A673 (cell line): ENCODE data around the gene ENGASE. TPM values are rescaled to one million over a fixed set of nuclear protein-coding genes. Genes with fewer than 3 reads are reported as not detected.

Experiments used
- BruUV-seq: library from RNA; stranded (reverse); fragments of 400-500 nt; replicated peaks from 2 replicates; lab custom pipeline; 2021; lab: Mats Ljungman, UMichigan
- CTCF ChIA-PET: fragments of 300-600 bp; sonication (Branson Sonifier 250); formaldehyde crosslinking; loops from one replicate; lab custom pipeline; 2022; ENCODE audit warnings: antibody characterized with exemption; lab: Charles Lee
- POLR2A ChIA-PET: fragments of 300-600 bp; sonication (Branson Sonifier 250); formaldehyde crosslinking; loops from one replicate; lab custom pipeline; 2022; ENCODE audit warnings: antibody characterized with exemption; ENCODE audit not compliant: low non-redundant PET; lab: Charles Lee
- DNase-seq: peaks from one replicate; pipeline ENCODE4 v3.0.0-alpha.2; 2015; ENCODE audit warnings: low spot score
- H3K27ac ChIP-seq: fragments of 200-600 bp; sonication (generic); 2 replicates; pipeline ENCODE4 v1.5.1; 2016; ENCODE audit warnings: mixed run types, low read depth, mild to moderate bottlenecking, mixed read lengths, antibody characterized with exemption, low read length; ENCODE audit not compliant: poor library complexity, severe bottlenecking
- H3K27me3 ChIP-seq: fragments of 200-600 bp; sonication (generic); replicated peaks from 2 replicates; pipeline ENCODE4 v1.6.1; 2017; ENCODE audit warnings: mixed run types, low read depth, mild to moderate bottlenecking, mixed read lengths, antibody characterized with exemption, low read length; ENCODE audit not compliant: insufficient read depth, poor library complexity
- H3K36me3 ChIP-seq: fragments of 200-600 bp; sonication (generic); 2 replicates; pipeline ENCODE4 v1.6.1; 2016; ENCODE audit warnings: mixed run types, mild to moderate bottlenecking, mixed read lengths, antibody characterized with exemption, low read length; ENCODE audit not compliant: insufficient read depth, poor library complexity, severe bottlenecking
- H3K4me1 ChIP-seq: fragments of 200-600 bp; sonication (generic); 2 replicates; pipeline ENCODE4 v1.6.1; 2017; ENCODE audit warnings: mixed run types, mild to moderate bottlenecking, mixed read lengths, antibody characterized with exemption, low read length; ENCODE audit not compliant: insufficient read depth, poor library complexity, severe bottlenecking
- H3K4me3 ChIP-seq: fragments of 200-600 bp; sonication (generic); 2 replicates; pipeline ENCODE4 v1.5.1; 2016; ENCODE audit warnings: low read depth, mixed run types, mild to moderate bottlenecking, mixed read lengths, low read length; ENCODE audit not compliant: poor library complexity, severe bottlenecking
- H3K9me3 ChIP-seq: fragments of 200-600 bp; sonication (generic); 2 replicates; pipeline ENCODE4 v1.6.1; 2016; ENCODE audit warnings: mixed run types, low read depth, mild to moderate bottlenecking, mixed read lengths, antibody characterized with exemption, low read length; ENCODE audit not compliant: poor library complexity, severe bottlenecking
- CTCF ChIP-seq: fragments of 300-800, 200-600 bp; sonication (generic); conservative IDR thresholded peaks from 2 replicates; pipeline ENCODE4 v1.5.1; 2017; ENCODE audit warnings: low read depth, mild to moderate bottlenecking, antibody characterized with exemption, low read length, moderate library complexity, mixed read lengths
- EZH2 ChIP-seq: fragments of 200-600 bp; sonication (generic); IDR thresholded peaks from 2 replicates; pipeline ENCODE4 v1.6.1; 2017; ENCODE audit warnings: borderline replicate concordance, low read depth, mild to moderate bottlenecking, mixed read lengths, antibody characterized with exemption, low read length; ENCODE audit not compliant: poor library complexity, severe bottlenecking
- intact Hi-C: fragments of 100-400 bp; cut with micrococcal nuclease; formaldehyde crosslinking; loops from one replicate; pipeline ENCODE4 v1.10.0; 2022; ENCODE audit not compliant: unreplicated experiment
- total RNA-seq: library from RNA; stranded (reverse); gene quantifications from 2 replicates; pipeline ENCODE4 v1.2.3, GENCODE V29; 2021

ENGASE gene
- total RNA-seq, 1 experiment from 2014 or later, result 24.4 TPM

DNA sequence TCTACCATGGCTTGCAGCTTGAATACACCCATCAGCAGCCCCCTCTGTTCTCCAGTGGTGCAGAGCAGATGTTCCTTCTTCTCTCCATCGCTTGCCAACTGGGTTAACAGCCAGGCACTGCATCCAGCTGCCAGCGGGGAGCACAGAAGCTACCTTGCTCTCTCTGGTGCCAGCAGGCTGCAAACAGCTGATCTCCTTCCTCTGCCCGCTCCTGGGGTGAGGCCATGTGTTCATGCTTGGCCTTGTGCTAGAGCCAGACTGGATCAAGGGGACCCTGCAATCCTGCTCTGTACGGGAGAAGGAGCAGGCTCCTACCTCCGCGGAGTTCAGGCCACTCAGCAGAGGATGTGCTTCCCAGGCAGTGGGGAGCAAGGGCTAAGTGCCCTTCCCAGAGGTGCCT is 24.1 kb upstream of the ENGASE start:
- POLR2A ChIA-PET, result no interaction called here
- peaks cover 10% of the 10 kb centered on the region for H3K9me3 ChIP-seq
- intact Hi-C loops, result no loop called here
- peaks cover 10% of the 10 kb centered on the region for H3K4me1 ChIP-seq
- H3K36me3 ChIP-seq, result no peaks in the 10 kb centered on the region
- H3K4me3 ChIP-seq, result no peak overlapping the region
- DNase-seq, result no peak
- H3K27ac ChIP-seq, result no peak overlapping the region
- H3K27me3 ChIP-seq, result no peaks in the 10 kb centered on the region
- TF ChIP-seq CTCF, result no peak
- no peak for TF ChIP-seq EZH2
- no TSS peak for BruUV-seq
- CTCF ChIA-PET, result no interaction called here

DNA sequence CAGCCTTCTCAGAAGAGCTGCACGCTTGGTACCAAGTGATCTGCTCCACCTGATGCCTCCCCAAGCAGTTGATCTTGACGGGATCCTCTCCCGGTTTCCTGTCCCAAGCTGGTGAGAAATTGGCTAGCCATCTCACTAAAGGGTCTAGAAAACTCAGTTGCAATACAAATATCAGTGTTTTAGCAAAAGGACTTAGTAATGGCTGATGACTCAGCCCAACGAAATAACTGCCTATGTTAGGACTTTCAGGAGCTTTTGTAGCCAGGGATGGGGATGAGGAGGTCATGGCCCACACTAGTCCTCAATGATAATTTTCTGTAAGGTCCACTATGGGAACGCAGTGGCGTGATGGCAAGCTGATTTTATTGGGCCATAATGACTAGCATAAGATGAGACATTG is 23.3 kb upstream of the ENGASE start:
- ChIA-PET CTCF (no interaction called here), POLR2A (no interaction called here)
- BruUV-seq, result no TSS peak
- Histone ChIP-seq H3K4me3 (no peak overlapping the region), H3K9me3 (peaks cover 10% of the 10 kb centered on the region), H3K4me1 (peaks cover 6% of the 10 kb centered on the region), H3K27me3 (no peaks in the 10 kb centered on the region), H3K27ac (no peak overlapping the region), H3K36me3 (no peaks in the 10 kb centered on the region)
- intact Hi-C loops, result no loop called here
- no peak for DNase-seq
- TF ChIP-seq EZH2, result no peak
- no peak for TF ChIP-seq CTCF

- ChIA-PET CTCF (interaction anchor here (0.6 kb wide), 1 partner anchor 12 kb away, joined by 3 read pairs; no protein-coding TSS in a partner anchor), POLR2A (no interaction called here)
- Histone ChIP-seq H3K27me3 (no peaks in the 10 kb centered on the region), H3K36me3 (no peaks in the 10 kb centered on the region), H3K4me1 (no peaks in the 10 kb centered on the region), H3K27ac (no peak overlapping the region), H3K9me3 (peaks cover 10% of the 10 kb centered on the region), H3K4me3 (no peak overlapping the region)
- no peak for DNase-seq
- no TSS peak for BruUV-seq
- no peak for TF ChIP-seq CTCF
- TF ChIP-seq EZH2, result no peak
- intact Hi-C loops, result no loop called here
Observed at GRCh38 chr17:79052131-79052530, 22.5 kb upstream of the ENGASE start.
